Endothelial cell of umbilical vein (primary cell): ENCODE results near the gene CD8B2. TPM values are rescaled to one million over a fixed set of nuclear protein-coding genes. Genes with fewer than 3 reads are reported as not detected.

ENCODE experiments used
- BruUV-seq: library from RNA; stranded (reverse); fragments of 400-500 nt; replicated peaks from 2 replicates; lab custom pipeline; 2021; lab: Mats Ljungman, UMichigan
- CTCF ChIA-PET: fragments of 300-600, 350-600 bp; sonication (Branson Sonifier 250); formaldehyde crosslinking; loops from one replicate; lab custom pipeline; 2021; ENCODE audit warnings: antibody characterized with exemption, inconsistent platforms; lab: Charles Lee
- POLR2A ChIA-PET: fragments of 300-600, 350-600 bp; sonication (Branson Sonifier 250); formaldehyde crosslinking; loops from one replicate; lab custom pipeline; 2021; ENCODE audit warnings: antibody characterized with exemption, inconsistent platforms; lab: Charles Lee
- DNase-seq: peaks from one replicate; pipeline ENCODE4 v3.0.0-alpha.2; 2011; ENCODE audit warnings: low read depth, low spot score
- FAIRE-seq: peaks from 2 replicates; lab custom pipeline; 2011; peaks lifted over from hg19 to GRCh38; lab: Jason Lieb, UNC
- H2AFZ ChIP-seq: 2 replicates; pipeline ENCODE4 v1.6.0; 2012; ENCODE audit warnings: low read depth, low read length, control low read depth, inconsistent platforms
- H3K27ac ChIP-seq: 2 replicates; pipeline ENCODE4 v1.5.1; 2011; ENCODE audit warnings: low read depth, mild to moderate bottlenecking, control low read depth, low read length, moderate library complexity; ENCODE audit not compliant: insufficient read depth
- H3K27me3 ChIP-seq, 2 experiments: 2 replicates each; pipeline versions ENCODE4 v1.6.0 to v1.6.1; 2011; ENCODE audit warnings: low read length in 2 of 2, mixed read lengths in 1 of 2; ENCODE audit not compliant: control insufficient read depth in 2 of 2, insufficient read depth in 2 of 2
- H3K36me3 ChIP-seq, 2 experiments: 2 replicates in 1 of 2; 3 replicates in 1 of 2; pipeline ENCODE4 v1.5.1; 2011; ENCODE audit warnings: low read length in 2 of 2, mild to moderate bottlenecking in 1 of 2, moderate library complexity in 1 of 2; ENCODE audit not compliant: control insufficient read depth in 2 of 2, insufficient read depth in 2 of 2; ENCODE audit errors: extremely low read depth in 1 of 2
- H3K4me1 ChIP-seq: 3 replicates; pipeline ENCODE4 v1.5.1; 2011; ENCODE audit warnings: mild to moderate bottlenecking, low read length; ENCODE audit not compliant: control insufficient read depth, insufficient read depth; ENCODE audit errors: extremely low read depth
- H3K4me2 ChIP-seq: 2 replicates; pipeline ENCODE4 v1.6.1; 2011; ENCODE audit warnings: low read length, control low read depth, mixed read lengths; ENCODE audit not compliant: insufficient read depth
- H3K4me3 ChIP-seq, 3 experiments: fragments of 200-600 bp in 1 of 3; sonication (generic), shearing (Covaris generic) in 1 of 3; replicated peaks in 1 of 3; 2 replicates each; pipeline ENCODE4 v1.5.1; 2011 to 2016; ENCODE audit warnings: control low read depth in 3 of 3, low read length in 3 of 3, mild to moderate bottlenecking in 2 of 3, inconsistent platforms in 1 of 3, low read depth in 1 of 3, moderate library complexity in 1 of 3; ENCODE audit not compliant: insufficient read depth in 1 of 3
- H3K79me2 ChIP-seq: 2 replicates; pipeline ENCODE4 v1.6.0; 2012; ENCODE audit warnings: low read length, inconsistent platforms; ENCODE audit not compliant: control insufficient read depth, insufficient read depth
- H3K9ac ChIP-seq: replicated peaks from 2 replicates; pipeline ENCODE3; 2011; ENCODE audit warnings: low read length, control low read depth; ENCODE audit not compliant: insufficient read depth; ENCODE audit errors: extremely low read depth
- H3K9me1 ChIP-seq: replicated peaks from 3 replicates; pipeline ENCODE4 v1.6.0; 2011; ENCODE audit warnings: mild to moderate bottlenecking, low read length; ENCODE audit not compliant: control insufficient read depth, insufficient read depth; ENCODE audit errors: extremely low read depth
- H3K9me3 ChIP-seq: replicated peaks from 2 replicates; pipeline ENCODE4 v1.5.1; 2012; ENCODE audit warnings: low read length, inconsistent platforms; ENCODE audit not compliant: control insufficient read depth, insufficient read depth
- H4K20me1 ChIP-seq: replicated peaks from 2 replicates; pipeline ENCODE3; 2011; ENCODE audit warnings: mild to moderate bottlenecking, low read length; ENCODE audit not compliant: control insufficient read depth, insufficient read depth; ENCODE audit errors: extremely low read depth
- EZH2 ChIP-seq: IDR thresholded peaks from 2 replicates; pipeline ENCODE4 v1.6.1; 2012; ENCODE audit warnings: borderline replicate concordance, low read depth, mild to moderate bottlenecking, moderate library complexity, low read length, inconsistent platforms; ENCODE audit not compliant: severe bottlenecking
- FOS ChIP-seq: IDR thresholded peaks from 2 replicates; pipeline ENCODE4 v1.6.1; 2011; ENCODE audit warnings: mild to moderate bottlenecking, low read length, moderate library complexity, borderline replicate concordance; ENCODE audit not compliant: insufficient read depth
- GATA2 ChIP-seq: IDR thresholded peaks from 2 replicates; pipeline ENCODE4 v1.7.0; 2011; ENCODE audit warnings: low read depth, mild to moderate bottlenecking, moderate library complexity, mixed read lengths, low read length; ENCODE audit not compliant: insufficient read length, insufficient read depth
- JUN ChIP-seq: IDR thresholded peaks from 2 replicates; pipeline ENCODE4 v1.6.1; 2011; ENCODE audit warnings: borderline replicate concordance, low read depth; ENCODE audit not compliant: insufficient read length, insufficient read depth
- MYC ChIP-seq: IDR thresholded peaks from one replicate; pipeline ENCODE4 v1.6.1; 2011; ENCODE audit warnings: mild to moderate bottlenecking, low read depth, low read length
- POLR2A ChIP-seq: IDR thresholded peaks from 2 replicates; pipeline ENCODE4 v1.6.1; 2012; ENCODE audit warnings: low read depth, mild to moderate bottlenecking, control low read depth, low read length
- POLR2AphosphoS5 ChIP-seq: IDR thresholded peaks from 2 replicates; pipeline ENCODE4 v1.6.1; 2012; ENCODE audit warnings: low read depth, mild to moderate bottlenecking, control low read depth, low read length, moderate library complexity; ENCODE audit not compliant: insufficient read depth
- dilution Hi-C: fragments of 300-500 bp; cut with MboI; formaldehyde crosslinking; loops from one replicate; pipeline ENCODE4 v1.15.0; 2019; ENCODE audit warnings: low sequenced_read_pairs; ENCODE audit not compliant: extremely low pct_ligation_motif_present
- intact Hi-C: fragments of 100-400 bp; cut with micrococcal nuclease; formaldehyde crosslinking; loops from one replicate; pipeline ENCODE4 v1.10.0; 2022
- polyA plus RNA-seq, 4 experiments: library from polyadenylated mRNA; depleted of rRNA in 3 of 4; stranded (reverse) in 3 of 4; unstranded in 1 of 4; fragments of >200 nt; gene quantifications; 2 replicates each; pipeline versions ENCODE4 v1.2.1 to v1.2.3, GENCODE V29; 2011 to 2012; ENCODE audit warnings: missing spikeins in 1 of 4
- total RNA-seq: library from RNA; stranded (reverse); gene quantifications from 2 replicates; pipeline ENCODE4 v1.2.3, GENCODE V29; 2021
- TF ChIP-seq, protein P1 (sequence below): IDR thresholded peaks from 2 replicates; pipeline ENCODE4 v1.6.1; 2011; ENCODE audit not compliant: insufficient read depth, insufficient read length
- TF ChIP-seq, protein P2 (sequence below), 2 donors: IDR thresholded peaks; 1 replicate in 1 of 2; 2 replicates in 1 of 2; pipeline ENCODE4 v1.5.1; 2011; ENCODE audit warnings: low read length in 2 of 2, mild to moderate bottlenecking in 2 of 2, moderate library complexity in 2 of 2, control low read depth in 1 of 2, inconsistent platforms in 1 of 2, low read depth in 1 of 2; ENCODE audit not compliant: insufficient read depth in 1 of 2; ENCODE audit errors: extremely low read depth in 1 of 2

The CD8B2 gene
- total and polyA plus RNA-seq, 2 donors (not counting 3 experiments of a cell fraction or from before 2014, with no cell fraction given), result not detected

DNA sequence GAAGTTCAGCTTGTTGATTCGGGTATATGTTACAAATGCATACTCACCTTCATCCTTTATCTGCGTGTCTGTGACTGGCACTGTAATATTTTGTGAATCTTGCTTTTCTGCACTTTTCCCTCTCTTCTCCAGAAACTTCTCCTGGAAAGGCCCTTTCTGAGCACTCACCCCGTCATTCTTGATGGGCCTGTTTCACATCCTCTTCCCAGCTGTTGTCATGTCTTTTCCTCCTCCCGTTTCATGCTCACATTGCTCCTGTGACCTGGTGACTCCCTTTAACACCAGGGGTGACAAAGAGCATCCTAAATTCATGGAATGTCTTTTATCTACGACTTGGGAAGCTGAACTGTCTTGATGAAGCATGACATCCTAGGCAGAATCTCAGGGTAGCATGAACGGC lies 65.8 kb downstream of the CD8B2 start:
- H3K9me3 ChIP-seq, result no peaks in the 10 kb centered on the region
- H3K79me2 ChIP-seq, result no peaks in the 10 kb centered on the region
- POLR2A ChIA-PET, result no interaction called here
- H3K4me1 ChIP-seq, result no peaks in the 10 kb centered on the region
- H3K27me3 ChIP-seq, result no peaks in the 10 kb centered on the region
- H3K9me1 ChIP-seq, result no peaks in the 10 kb centered on the region
- no TSS peak for BruUV-seq
- dilution Hi-C loops (no loop called here), intact Hi-C loops (no loop called here)
- H3K4me3 ChIP-seq, result no peak overlapping the region
- TF ChIP-seq POLR2A (no peak), GATA2 (no peak), JUN (no peak), POLR2AphosphoS5 (no peak), FOS (no peak), MYC (no peak), EZH2 (no peak)
- TF ChIP-seq, protein P1, sequence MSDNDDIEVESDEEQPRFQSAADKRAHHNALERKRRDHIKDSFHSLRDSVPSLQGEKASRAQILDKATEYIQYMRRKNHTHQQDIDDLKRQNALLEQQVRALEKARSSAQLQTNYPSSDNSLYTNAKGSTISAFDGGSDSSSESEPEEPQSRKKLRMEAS, result no peak
- TF ChIP-seq, protein P2, sequence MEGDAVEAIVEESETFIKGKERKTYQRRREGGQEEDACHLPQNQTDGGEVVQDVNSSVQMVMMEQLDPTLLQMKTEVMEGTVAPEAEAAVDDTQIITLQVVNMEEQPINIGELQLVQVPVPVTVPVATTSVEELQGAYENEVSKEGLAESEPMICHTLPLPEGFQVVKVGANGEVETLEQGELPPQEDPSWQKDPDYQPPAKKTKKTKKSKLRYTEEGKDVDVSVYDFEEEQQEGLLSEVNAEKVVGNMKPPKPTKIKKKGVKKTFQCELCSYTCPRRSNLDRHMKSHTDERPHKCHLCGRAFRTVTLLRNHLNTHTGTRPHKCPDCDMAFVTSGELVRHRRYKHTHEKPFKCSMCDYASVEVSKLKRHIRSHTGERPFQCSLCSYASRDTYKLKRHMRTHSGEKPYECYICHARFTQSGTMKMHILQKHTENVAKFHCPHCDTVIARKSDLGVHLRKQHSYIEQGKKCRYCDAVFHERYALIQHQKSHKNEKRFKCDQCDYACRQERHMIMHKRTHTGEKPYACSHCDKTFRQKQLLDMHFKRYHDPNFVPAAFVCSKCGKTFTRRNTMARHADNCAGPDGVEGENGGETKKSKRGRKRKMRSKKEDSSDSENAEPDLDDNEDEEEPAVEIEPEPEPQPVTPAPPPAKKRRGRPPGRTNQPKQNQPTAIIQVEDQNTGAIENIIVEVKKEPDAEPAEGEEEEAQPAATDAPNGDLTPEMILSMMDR (IDR thresholded peaks at IDR 0.05; ENCODE audit: extremely low read depth in 1 of 2, insufficient read depth in 1 of 2, low read depth in 1 of 2, low read length in 2 of 2), result no peak
- H3K4me2 ChIP-seq, result no peak overlapping the region
- CTCF ChIA-PET, result no interaction called here
- H3K36me3 ChIP-seq, result no peaks in the 10 kb centered on the region
- H4K20me1 ChIP-seq, result no peaks in the 10 kb centered on the region
- H3K9ac ChIP-seq, result no peak overlapping the region
- no peak overlapping the region for H2AFZ ChIP-seq
- FAIRE-seq (no peak), DNase-seq (no peak)
- H3K27ac ChIP-seq, result no peak overlapping the region
